ENCODE data around the gene ZNF264. TPM values are rescaled to one million over a fixed set of nuclear protein-coding genes. Genes with fewer than 3 reads are reported as not detected.

ZNF264 gene
- total RNA-seq, 1 experiment from 2014 or later: 48.3 TPM

GRCh38 chr19:57244513-57244912 lies 53.2 kb downstream of the ZNF264 start:
- ChIA-PET POLR2A (no interaction called here), CTCF (interaction anchor here (0.5 kb wide), 1 partner anchor 18 kb away, joined by 3 read pairs; no protein-coding TSS in a partner anchor)
- intact Hi-C loops (cut with micrococcal nuclease; ENCODE audit: unreplicated experiment) (no loop called here), in situ Hi-C loops (cut with HindIII; ENCODE audit: low pct_unique_long_range_greater_than_20kb, low sequenced_read_pairs) (no loop called here)
- Histone ChIP-seq H3K27ac (ENCODE audit: low read length) (no peak overlapping the region), H3K4me3 (ENCODE audit: low read depth in 2 of 2, low read length in 2 of 2) (no peak overlapping the region), H3K27me3 (ENCODE audit: control insufficient read depth, insufficient read depth, low read length) (no peaks in the 10 kb centered on the region), H3K9me3 (ENCODE audit: control insufficient read depth, insufficient read depth, low read depth, low read length) (no peaks in the 10 kb centered on the region), H3K36me3 (ENCODE audit: control insufficient read depth, insufficient read depth, low read length) (peaks cover 11% of the 10 kb centered on the region), H3K4me1 (ENCODE audit: control insufficient read depth, insufficient read depth, low read length) (peaks cover 13% of the 10 kb centered on the region)
- no TSS peak for BruUV-seq (replicated peaks)
- TF ChIP-seq POLR2AphosphoS5 (IDR thresholded peaks at IDR 0.05; ENCODE audit: low read depth, low read length): no peak
- TF ChIP-seq SIN3A (IDR thresholded peaks at IDR 0.05; ENCODE audit: borderline replicate concordance, insufficient read depth, low read depth, low read length): no peak
- TF ChIP-seq, protein P1, sequence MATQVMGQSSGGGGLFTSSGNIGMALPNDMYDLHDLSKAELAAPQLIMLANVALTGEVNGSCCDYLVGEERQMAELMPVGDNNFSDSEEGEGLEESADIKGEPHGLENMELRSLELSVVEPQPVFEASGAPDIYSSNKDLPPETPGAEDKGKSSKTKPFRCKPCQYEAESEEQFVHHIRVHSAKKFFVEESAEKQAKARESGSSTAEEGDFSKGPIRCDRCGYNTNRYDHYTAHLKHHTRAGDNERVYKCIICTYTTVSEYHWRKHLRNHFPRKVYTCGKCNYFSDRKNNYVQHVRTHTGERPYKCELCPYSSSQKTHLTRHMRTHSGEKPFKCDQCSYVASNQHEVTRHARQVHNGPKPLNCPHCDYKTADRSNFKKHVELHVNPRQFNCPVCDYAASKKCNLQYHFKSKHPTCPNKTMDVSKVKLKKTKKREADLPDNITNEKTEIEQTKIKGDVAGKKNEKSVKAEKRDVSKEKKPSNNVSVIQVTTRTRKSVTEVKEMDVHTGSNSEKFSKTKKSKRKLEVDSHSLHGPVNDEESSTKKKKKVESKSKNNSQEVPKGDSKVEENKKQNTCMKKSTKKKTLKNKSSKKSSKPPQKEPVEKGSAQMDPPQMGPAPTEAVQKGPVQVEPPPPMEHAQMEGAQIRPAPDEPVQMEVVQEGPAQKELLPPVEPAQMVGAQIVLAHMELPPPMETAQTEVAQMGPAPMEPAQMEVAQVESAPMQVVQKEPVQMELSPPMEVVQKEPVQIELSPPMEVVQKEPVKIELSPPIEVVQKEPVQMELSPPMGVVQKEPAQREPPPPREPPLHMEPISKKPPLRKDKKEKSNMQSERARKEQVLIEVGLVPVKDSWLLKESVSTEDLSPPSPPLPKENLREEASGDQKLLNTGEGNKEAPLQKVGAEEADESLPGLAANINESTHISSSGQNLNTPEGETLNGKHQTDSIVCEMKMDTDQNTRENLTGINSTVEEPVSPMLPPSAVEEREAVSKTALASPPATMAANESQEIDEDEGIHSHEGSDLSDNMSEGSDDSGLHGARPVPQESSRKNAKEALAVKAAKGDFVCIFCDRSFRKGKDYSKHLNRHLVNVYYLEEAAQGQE (IDR thresholded peaks at IDR 0.05; ENCODE audit: insufficient read depth in 1 of 2, low read depth in 2 of 2, low read length in 1 of 2): no peak
- TF ChIP-seq, protein P2, sequence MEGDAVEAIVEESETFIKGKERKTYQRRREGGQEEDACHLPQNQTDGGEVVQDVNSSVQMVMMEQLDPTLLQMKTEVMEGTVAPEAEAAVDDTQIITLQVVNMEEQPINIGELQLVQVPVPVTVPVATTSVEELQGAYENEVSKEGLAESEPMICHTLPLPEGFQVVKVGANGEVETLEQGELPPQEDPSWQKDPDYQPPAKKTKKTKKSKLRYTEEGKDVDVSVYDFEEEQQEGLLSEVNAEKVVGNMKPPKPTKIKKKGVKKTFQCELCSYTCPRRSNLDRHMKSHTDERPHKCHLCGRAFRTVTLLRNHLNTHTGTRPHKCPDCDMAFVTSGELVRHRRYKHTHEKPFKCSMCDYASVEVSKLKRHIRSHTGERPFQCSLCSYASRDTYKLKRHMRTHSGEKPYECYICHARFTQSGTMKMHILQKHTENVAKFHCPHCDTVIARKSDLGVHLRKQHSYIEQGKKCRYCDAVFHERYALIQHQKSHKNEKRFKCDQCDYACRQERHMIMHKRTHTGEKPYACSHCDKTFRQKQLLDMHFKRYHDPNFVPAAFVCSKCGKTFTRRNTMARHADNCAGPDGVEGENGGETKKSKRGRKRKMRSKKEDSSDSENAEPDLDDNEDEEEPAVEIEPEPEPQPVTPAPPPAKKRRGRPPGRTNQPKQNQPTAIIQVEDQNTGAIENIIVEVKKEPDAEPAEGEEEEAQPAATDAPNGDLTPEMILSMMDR (IDR thresholded peaks at IDR 0.05): no peak
- TF ChIP-seq TCF7L2 (IDR thresholded peaks at IDR 0.05; ENCODE audit: low read depth, low read length): no peak
- DNase-seq (ENCODE audit: low read depth, low spot score) (no peak), ATAC-seq (no peak)

DNA sequence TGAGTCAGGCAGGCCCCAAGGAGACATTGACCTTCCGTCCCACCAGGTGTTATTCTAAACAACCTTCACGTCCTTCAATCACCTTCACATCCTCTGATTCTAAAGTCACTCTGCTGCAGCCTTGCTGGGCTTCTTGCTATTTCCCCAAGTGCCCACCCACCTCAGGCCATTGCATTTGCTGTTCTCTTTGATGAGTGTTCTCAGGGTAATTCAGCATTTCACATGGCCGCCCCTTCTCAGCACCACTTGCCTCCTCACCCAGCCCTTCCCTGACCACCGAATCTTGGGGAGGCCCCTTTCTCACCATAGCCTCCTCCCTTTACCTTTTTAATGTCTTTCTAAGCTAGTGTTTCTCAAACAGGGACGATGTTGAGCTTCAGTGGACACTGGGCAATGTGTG lies 53.8 kb downstream of the ZNF264 start:
- BruUV-seq (replicated peaks): no TSS peak
- CTCF ChIA-PET: no interaction called here
- intact Hi-C loops (cut with micrococcal nuclease; ENCODE audit: unreplicated experiment): no loop called here

More for the DNA sequence above, 53.8 kb downstream of the ZNF264 start:
- Histone ChIP-seq H3K36me3 (ENCODE audit: control insufficient read depth, insufficient read depth, low read length) (peaks cover 11% of the 10 kb centered on the region), H3K27me3 (ENCODE audit: control insufficient read depth, insufficient read depth, low read length) (no peaks in the 10 kb centered on the region), H3K27ac (ENCODE audit: low read length) (no peak overlapping the region), H3K9me3 (ENCODE audit: control insufficient read depth, insufficient read depth, low read depth, low read length) (no peaks in the 10 kb centered on the region), H3K4me3 (ENCODE audit: low read depth in 2 of 2, low read length in 2 of 2) (no peak overlapping the region), H3K4me1 (ENCODE audit: control insufficient read depth, insufficient read depth, low read length) (peaks cover 13% of the 10 kb centered on the region)
- POLR2A ChIA-PET: no interaction called here
- TF ChIP-seq POLR2AphosphoS5 (IDR thresholded peaks at IDR 0.05; ENCODE audit: low read depth, low read length) (no peak), TCF7L2 (IDR thresholded peaks at IDR 0.05; ENCODE audit: low read depth, low read length) (no peak), SIN3A (IDR thresholded peaks at IDR 0.05; ENCODE audit: borderline replicate concordance, insufficient read depth, low read depth, low read length) (no peak)
- TF ChIP-seq, protein P2 (IDR thresholded peaks at IDR 0.05): no peak
- TF ChIP-seq, protein P1 (IDR thresholded peaks at IDR 0.05; ENCODE audit: insufficient read depth in 1 of 2, low read depth in 2 of 2, low read length in 1 of 2): no peak
- in situ Hi-C loops (cut with HindIII; ENCODE audit: low pct_unique_long_range_greater_than_20kb, low sequenced_read_pairs): no loop called here
- DNase-seq (ENCODE audit: low read depth, low spot score) (no peak), ATAC-seq (no peak)
